Heart left ventricle (tissue), 16 donors: ENCODE data around the gene MFGE8. TPM values are rescaled to one million over a fixed set of nuclear protein-coding genes. Genes with fewer than 3 reads are reported as not detected.

ENCODE experiments used
- ATAC-seq, 4 donors: fragments of 200-7000 bp; cut with Tn5 transposase; one replicate each; pipeline ENCODE4 v1.9.1; 2020 to 2022; ENCODE audit warnings: moderate library complexity in 4 of 4, mild to moderate bottlenecking in 3 of 4, moderate number of reproducible peaks in 1 of 4
- DNase-seq, 5 donors: peaks; one replicate each; pipeline ENCODE4 v3.0.0-alpha.2; 2020
- H3K27ac ChIP-seq, 12 donors: fragments of 200-600 bp; sonication (generic) in 4 of 12; one replicate each; pipeline versions ENCODE4 v1.5.0 to v1.8.0; 2016 to 2022; ENCODE audit warnings: mild to moderate bottlenecking in 2 of 12
- H3K27me3 ChIP-seq, 9 donors: fragments of 200-600 bp; sonication (generic) in 2 of 9; one replicate each; pipeline versions ENCODE4 v1.5.1 to v1.8.0; 2016 to 2022; ENCODE audit warnings: mild to moderate bottlenecking in 3 of 9
- H3K36me3 ChIP-seq, 9 donors: fragments of 200-600 bp; sonication (generic) in 2 of 9; one replicate each; pipeline versions ENCODE4 v1.5.0 to v1.8.0; 2018 to 2022; ENCODE audit warnings: mild to moderate bottlenecking in 2 of 9
- H3K4me1 ChIP-seq, 12 donors: fragments of 200-600 bp; sonication (generic) in 4 of 12; one replicate each; pipeline versions ENCODE4 v1.5.0 to v1.8.0; 2016 to 2022; ENCODE audit warnings: mild to moderate bottlenecking in 3 of 12
- H3K4me3 ChIP-seq, 12 donors: fragments of 200-600 bp; sonication (generic) in 4 of 12; one replicate each; pipeline versions ENCODE4 v1.5.0 to v1.8.0; 2017 to 2022; ENCODE audit warnings: mild to moderate bottlenecking in 9 of 12, moderate library complexity in 4 of 12
- H3K9me3 ChIP-seq, 12 donors: fragments of 200-600 bp; sonication (generic) in 4 of 12; one replicate each; pipeline versions ENCODE4 v1.5.0 to v1.8.0; 2016 to 2022; ENCODE audit warnings: mild to moderate bottlenecking in 1 of 12
- CTCF ChIP-seq, 12 donors: fragments of 200-600 bp; sonication (generic) in 4 of 12; IDR thresholded peaks; one replicate each; pipeline versions ENCODE4 v1.5.0 to v1.8.0; 2018 to 2022; ENCODE audit warnings: antibody characterized with exemption in 12 of 12, mild to moderate bottlenecking in 5 of 12
- POLR2A ChIP-seq, 2 donors: fragments of 450-650 bp; IDR thresholded peaks; one replicate each; pipeline ENCODE4 v1.6.1; 2017; ENCODE audit warnings: antibody characterized with exemption in 2 of 2, mild to moderate bottlenecking in 2 of 2, moderate library complexity in 2 of 2
- WGBS, 4 donors: extraction: QIAGEN DNeasy Blood & Tissue Kit in 2 of 4; methylation state at CpG; one replicate each; pipeline versions ENCODE4 v1.1.5 to v1.1.7; 2013 to 2018; 5-methylcytosine and 5-hydroxymethylcytosine counted together
- intact Hi-C, 10 donors: fragments of 100-400 bp; cut with DNase I; formaldehyde crosslinking; loops; one replicate each; pipeline versions ENCODE4 v1.11.1 to v1.14.2; 2022
- polyA plus RNA-seq, 2 donors: library from polyadenylated mRNA; stranded (reverse); fragments of 200-250 nt; gene quantifications; one replicate each; pipeline ENCODE4 v1.2.3, GENCODE V29; 2013
- total RNA-seq, 9 donors: library from RNA; depleted of rRNA in 2 of 9; stranded (reverse); fragments of >200 nt in 2 of 9; fragmentation: NEBNext Ultra II Directional in 3 of 9; extraction: Animal tissue kit (Norgen Biotek cat#: 25700) in 3 of 9; gene quantifications; one replicate each; pipeline versions ENCODE4 v1.1.0 to v1.2.4, GENCODE V29; 2016 to 2023
- donor health status: ischemic (EF 13 %, LVEDD 7.1; RV severe dilation, severe dysfunction).
- donor health status: healthy with polysubstance abuse.
- donor health status: DM: no; HTN: yes; CAD: no.
- donor health status: DM: no; HTN: no; CAD: no.
- donor health status: ischemic (EF 25% LVEDD 6.9; RV normal size, moderate dysfunction).
- donor health status: ischemic (EF 25% LVEDD 5.7; RV mildly dilated, moderate dysfunction).
- donor health status: healthy.
- donor health status: DM: yes; HTN: yes; CAD: no.
- donor health status: ischemic (EF 35%, LVEDD 5.7; RV mildly dilated, moderate dysfunction).
- donor health status: nonischemic (EF 11% LVEDD 7.7; RV severe dilation, severe dysfunction).
- donor health status: DM: yes; HTN: yes; CAD: no.
- donor health status: PGD.
- donor health status: ischemic (EF 29% LVEDD 5.4; RV normal size, mild dysfunction).
- donor health status: nonischemic (EF 23%, LVEDD 6.1; RV moderate dilation, normal function).

MFGE8 gene
- total and polyA plus RNA-seq, 11 donors = 352 to 732 (median 556) TPM

GRCh38 chr15:88956263-88956662 is 43.1 kb upstream of the MFGE8 start:
- no peak for ATAC-seq
- WGBS, 4 donors = 71 to 78% (median 77%) methylated on average over 7 of the region's 7 CpGs
- Histone ChIP-seq H3K27ac (no peak overlapping the region), H3K9me3 (no peaks in the 10 kb centered on the region), H3K4me1 (peaks cover 0 to 16% (median 8%) of the 10 kb centered on the region in 12 donors), H3K4me3 (no peak overlapping the region), H3K27me3 (no peaks in the 10 kb centered on the region), H3K36me3 (no peaks in the 10 kb centered on the region)
- TF ChIP-seq POLR2A (IDR thresholded peaks at IDR 0.05) (no peak), CTCF (IDR thresholded peaks at IDR 0.05) (no peak)
- intact Hi-C loops = no loop called here
- no peak for DNase-seq

- Histone ChIP-seq H3K27me3 (no peaks in the 10 kb centered on the region), H3K9me3 (no peaks in the 10 kb centered on the region), H3K36me3 (no peaks in the 10 kb centered on the region), H3K4me1 (peaks cover 0 to 16% (median 8%) of the 10 kb centered on the region in 12 donors), H3K27ac (peak overlapping the region in 8 of 12 donors; percentile 8 to 70 (median 48)), H3K4me3 (no peak overlapping the region)
- ATAC-seq (peak in 3 of 4 donors; percentile 71 to 78 (median 77)), DNase-seq (peak; percentile 45 to 76 (median 64))
- 66 to 77% (median 71%) methylated on average over 13 to 15 of the region's 15 CpGs for WGBS, 4 donors
- no peak for TF ChIP-seq CTCF (IDR thresholded peaks at IDR 0.05)
- TF ChIP-seq POLR2A (IDR thresholded peaks at IDR 0.05) = no peak
- intact Hi-C loops = no loop called here
Observed at GRCh38 chr15:88954431-88955277, 41.5 kb upstream of the MFGE8 start.

- Histone ChIP-seq H3K27ac (no peak overlapping the region), H3K4me3 (no peak overlapping the region), H3K9me3 (no peaks in the 10 kb centered on the region), H3K27me3 (no peaks in the 10 kb centered on the region), H3K36me3 (no peaks in the 10 kb centered on the region), H3K4me1 (peaks cover 0 to 16% (median 8%) of the 10 kb centered on the region in 12 donors)
- TF ChIP-seq POLR2A (IDR thresholded peaks at IDR 0.05) (no peak), CTCF (IDR thresholded peaks at IDR 0.05) (peak in 1 of 12 donors; percentile 13)
- WGBS, 4 donors = 93 to 100% (median 93%) methylated on average over 6 of the region's 6 CpGs
- ATAC-seq (no peak), DNase-seq (no peak)
- intact Hi-C loops = no loop called here
Observed at GRCh38 chr15:88950600-88951160, 37.5 kb upstream of the MFGE8 start.

GRCh38 chr15:88949734-88950400 is 36.7 kb upstream of the MFGE8 start:
- Histone ChIP-seq H3K9me3 (no peaks in the 10 kb centered on the region), H3K27ac (no peak overlapping the region), H3K4me3 (no peak overlapping the region), H3K27me3 (no peaks in the 10 kb centered on the region), H3K4me1 (peaks cover 0 to 11% (median 7%) of the 10 kb centered on the region in 12 donors), H3K36me3 (no peaks in the 10 kb centered on the region)
- no peak for ATAC-seq
- DNase-seq = no peak
- WGBS, 4 donors = 88 to 94% (median 91%) methylated on average over 5 of the region's 5 CpGs
- intact Hi-C loops = no loop called here
- no peak for TF ChIP-seq CTCF (IDR thresholded peaks at IDR 0.05)
- TF ChIP-seq POLR2A (IDR thresholded peaks at IDR 0.05) = no peak
